Activated CD4-positive, CD25-positive, alpha-beta regulatory T cell (primary cell): Measurements from ENCODE around the gene FAM118B.
A peak's percentile ranks its signal among the peaks of the same experiment; 100 is the strongest.

Source experiments
- DNase-seq, 4 experiments: peaks; one replicate each; lab custom pipeline; 2025; lab: John Stamatoyannopoulos, UW

FAM118B gene

DNA sequence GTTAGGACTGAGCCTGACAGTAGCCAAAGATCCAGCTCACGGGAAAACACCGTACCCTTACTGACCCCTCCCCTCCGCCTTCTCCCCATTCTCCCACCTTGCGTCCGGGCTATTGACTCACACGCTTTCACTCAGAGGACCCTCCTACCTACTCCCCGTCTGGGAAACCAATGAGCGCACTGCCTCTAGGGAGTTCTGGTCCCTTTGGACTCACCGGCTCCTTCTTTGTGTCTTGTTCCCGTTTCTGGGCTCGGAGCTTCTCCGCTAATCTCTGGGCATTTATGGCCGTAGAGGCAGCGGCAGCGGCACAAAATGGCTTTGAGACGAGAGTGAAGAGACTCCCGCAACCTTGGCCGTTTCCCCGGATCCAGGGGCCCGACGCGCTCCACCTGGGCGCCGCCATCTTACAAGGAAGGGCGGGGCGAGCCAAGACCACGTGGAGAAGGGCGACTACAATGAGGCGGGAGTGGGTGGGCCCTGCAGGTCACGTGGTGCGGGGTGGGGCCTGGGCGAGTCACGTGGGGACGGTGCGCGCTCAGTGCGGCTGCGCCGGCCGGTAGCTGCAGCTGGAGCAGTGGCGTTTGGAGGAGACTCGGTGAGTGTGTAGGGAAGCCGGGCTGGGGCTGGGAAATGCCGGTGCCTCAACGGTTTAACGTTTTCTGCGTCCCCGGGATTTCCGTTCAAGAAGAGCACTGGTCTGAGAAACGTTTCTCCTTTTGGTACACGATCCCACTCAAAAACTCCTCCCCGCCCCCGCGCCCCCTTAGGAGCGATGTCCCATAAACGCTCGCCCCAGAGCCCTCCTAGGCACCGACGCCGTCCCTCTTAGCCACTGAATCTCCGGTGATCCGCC, at the start of gene FAM118B, which contains the start of gene RPUSD4:
TSS of gene FAM118B (plus strand) at position 547 of the 853 bp plus-strand sequence. CDS start 23,220 bp downstream, outside the sequence.
TSS of gene RPUSD4 (minus strand) at position 415 of the 853 bp plus-strand sequence. CDS start at position 403, 12 bp downstream.
- DNase-seq = peak; percentile 96 to 99 (median 97)

DNA sequence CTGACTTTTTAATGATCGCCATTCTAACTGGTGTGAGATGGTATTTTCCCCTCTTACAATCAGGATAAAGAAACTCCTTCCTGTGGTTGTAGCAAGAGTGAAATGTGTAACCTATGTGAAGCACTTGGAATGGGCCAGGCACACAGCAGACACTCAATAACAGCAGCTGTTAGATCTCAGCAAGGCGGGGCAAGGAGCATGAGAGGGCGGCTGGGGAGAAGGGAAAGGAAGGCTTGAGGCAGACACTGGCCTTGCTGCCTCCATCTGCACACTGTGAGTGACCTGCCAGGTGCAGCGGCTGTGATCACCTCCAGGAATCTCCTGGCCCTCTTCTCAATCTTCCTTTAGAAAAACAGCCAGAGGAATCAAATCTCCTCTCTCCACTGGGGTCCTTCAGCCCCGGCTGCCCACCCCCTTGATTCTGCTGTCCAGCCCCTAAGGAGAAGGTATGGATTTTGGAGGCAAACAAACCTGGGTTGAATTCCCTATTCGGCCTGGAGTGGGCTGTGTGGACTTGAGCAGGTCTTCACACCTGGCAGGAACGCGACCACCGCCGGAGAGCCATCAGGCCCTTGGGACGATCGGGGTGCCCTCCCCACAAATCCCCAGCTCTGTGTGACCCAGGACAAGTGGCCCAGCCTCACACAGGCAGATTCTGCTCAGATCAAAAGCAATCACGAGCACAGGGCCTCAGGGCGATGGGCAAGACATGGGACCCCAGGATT, 49.1 kb upstream of the FAM118B start:
- DNase-seq = no peak

- no peak for DNase-seq
Measured at GRCh38 chr11:126163074-126163700, 48.4 kb upstream of the FAM118B start.

DNA sequence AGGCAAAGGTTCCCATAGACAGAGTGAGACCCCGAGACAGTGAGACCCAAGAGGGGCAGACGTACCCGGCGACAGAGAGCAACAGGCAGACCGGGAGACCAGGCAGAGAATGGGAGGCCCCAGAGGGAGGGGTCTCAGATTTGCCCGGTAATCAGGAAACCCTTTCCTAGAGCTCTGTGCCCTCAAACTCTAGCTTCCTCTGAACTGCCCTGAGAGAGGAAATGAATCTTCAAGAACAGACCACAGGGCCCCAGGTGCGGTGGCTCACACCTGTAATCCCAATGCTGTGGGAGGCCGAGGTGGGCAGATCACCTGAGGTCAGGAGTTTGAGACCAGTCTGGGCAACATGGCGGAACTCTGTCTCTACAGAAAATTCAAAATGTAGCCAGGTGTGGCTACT, 47.8 kb upstream of the FAM118B start:
- no peak for DNase-seq

DNA sequence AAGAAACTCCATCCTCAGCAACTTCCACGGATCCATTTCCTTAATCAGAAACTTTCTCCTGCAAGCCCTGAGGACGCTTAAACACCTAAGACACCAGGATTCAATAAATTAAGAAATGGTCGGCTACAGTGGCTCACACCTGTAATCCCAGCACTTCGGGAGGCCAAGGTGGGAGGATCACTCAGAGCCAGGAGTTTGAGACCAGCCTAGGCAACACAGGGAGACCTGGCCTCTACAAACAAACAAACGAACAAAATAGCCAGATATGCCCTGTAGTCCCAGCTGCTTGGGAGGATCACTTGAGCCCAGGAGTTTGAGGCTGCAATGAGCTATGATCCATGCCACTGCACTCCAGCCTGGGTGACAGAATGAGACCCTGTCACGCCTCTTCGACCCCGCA, 46.8 kb upstream of the FAM118B start:
- DNase-seq = no peak

GRCh38 chr11:126165311-126165720, 46.3 kb upstream of the FAM118B start:
- no peak for DNase-seq

- DNase-seq = no peak
Measured at GRCh38 chr11:126165757-126166156, 45.8 kb upstream of the FAM118B start.

GRCh38 chr11:126166413-126166812, 45.2 kb upstream of the FAM118B start:
- DNase-seq = no peak

- DNase-seq = no peak
Measured at GRCh38 chr11:126167488-126167887, 44.1 kb upstream of the FAM118B start.

DNA sequence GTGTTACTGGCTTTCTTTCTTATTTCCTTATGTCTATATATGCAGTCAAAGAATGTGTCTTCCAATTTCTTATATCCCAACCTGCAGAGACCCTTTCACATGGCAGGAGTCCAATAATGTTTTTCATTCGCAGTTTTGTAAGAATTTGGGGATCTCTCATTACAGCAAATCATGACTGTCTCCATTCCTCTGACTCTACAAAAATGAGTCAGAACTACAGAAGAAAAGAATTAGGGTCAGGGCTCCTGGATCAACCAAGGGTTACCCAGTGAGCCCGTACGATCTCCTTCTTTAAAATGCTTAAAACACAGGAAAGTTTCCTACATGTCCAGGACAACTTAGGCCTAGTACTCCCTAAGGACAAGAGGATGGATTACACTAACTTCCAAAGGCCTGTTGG, 42.3 kb upstream of the FAM118B start:
- no peak for DNase-seq

- DNase-seq = no peak
Measured at GRCh38 chr11:126172596-126173038, 39.0 kb upstream of the FAM118B start.

DNA sequence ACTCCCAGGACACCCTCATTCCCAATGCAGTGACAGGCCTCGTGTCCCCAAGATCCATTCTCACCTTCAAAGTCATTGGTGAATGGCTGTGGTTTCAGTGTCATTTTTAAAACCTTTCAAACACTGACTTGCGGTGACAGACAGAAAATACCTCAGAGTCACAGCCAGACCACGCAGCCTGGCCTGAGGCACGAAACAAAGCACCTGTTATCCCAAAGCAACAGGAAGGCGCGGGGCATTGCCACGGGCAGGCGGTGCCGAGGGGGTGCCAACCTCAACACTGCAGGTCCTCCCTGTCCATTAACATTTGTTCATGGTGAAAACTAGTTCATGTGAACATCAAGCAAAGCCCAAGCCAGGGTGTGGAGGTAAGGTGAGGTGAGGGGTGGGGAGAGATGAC, 38.3 kb upstream of the FAM118B start:
- no peak for DNase-seq

DNA sequence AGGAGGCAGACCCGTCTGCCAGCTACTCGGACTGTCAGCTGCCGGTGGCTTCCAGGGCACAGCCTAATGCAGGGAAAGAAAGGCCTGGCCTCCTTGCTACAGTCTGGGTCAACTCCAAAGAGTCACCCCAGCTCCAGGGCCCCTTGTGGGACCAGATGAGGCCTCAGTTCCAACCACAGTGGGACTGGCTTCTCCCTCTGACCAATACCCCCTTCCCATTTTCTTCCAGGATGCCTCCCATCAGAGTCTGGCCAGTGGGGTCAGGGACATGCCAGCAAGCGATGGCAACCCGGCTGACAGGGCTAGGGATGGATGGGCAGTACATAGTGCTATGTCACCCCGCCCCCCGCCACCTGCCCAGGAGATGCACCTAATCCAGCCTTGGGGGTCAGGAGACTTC, 36.8 kb upstream of the FAM118B start:
- no peak for DNase-seq

- DNase-seq = no peak
Measured at GRCh38 chr11:126175393-126175792, 36.2 kb upstream of the FAM118B start.

DNA sequence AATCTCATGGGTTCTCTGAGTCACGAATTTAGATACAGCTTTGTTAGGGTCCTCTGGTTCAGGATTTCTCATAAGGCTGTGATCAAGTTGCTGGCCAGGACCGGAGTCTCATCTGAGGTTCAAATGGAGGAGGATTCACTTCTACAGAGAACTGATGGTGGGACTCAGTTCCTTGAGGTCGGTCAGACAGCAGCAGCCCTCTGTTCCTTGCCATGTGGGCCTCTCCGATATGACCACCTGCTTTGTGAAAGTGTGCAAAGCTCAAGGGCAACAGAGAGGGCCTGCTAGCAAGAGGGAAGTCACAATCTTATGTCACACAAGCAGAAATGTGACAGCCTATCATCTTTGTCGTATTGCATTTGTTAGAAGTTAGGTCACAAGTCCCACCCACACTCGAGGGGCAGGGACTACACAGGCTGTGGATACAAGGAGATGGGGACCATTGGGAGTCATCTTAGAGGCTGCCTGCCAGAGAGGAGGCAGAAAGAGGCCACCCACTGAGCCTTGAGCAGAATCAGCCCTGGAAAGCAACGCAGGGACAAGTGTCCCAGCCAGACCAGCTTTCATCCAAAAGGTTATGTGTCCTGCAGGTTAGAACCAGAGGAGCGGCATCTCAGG, 34.6 kb upstream of the FAM118B start:
- no peak for DNase-seq

- DNase-seq = no peak
Measured at GRCh38 chr11:126181939-126182730, 29.4 kb upstream of the FAM118B start.

GRCh38 chr11:126182787-126183445, 28.7 kb upstream of the FAM118B start:
- no peak for DNase-seq

GRCh38 chr11:126185259-126186024, 26.1 kb upstream of the FAM118B start:
- no peak for DNase-seq

- DNase-seq = no peak
Measured at GRCh38 chr11:126186025-126186698, 25.4 kb upstream of the FAM118B start.
